Activated CD8-positive, alpha-beta memory T cell treated with anti-CD3 and anti-CD28 coated beads for 1 hour (primary cell): ENCODE data around the gene MSLN.
A peak's percentile ranks its signal among the peaks of the same experiment; 100 is the strongest.
"Not testable (repeated sequence)": the region's sequence is repeated elsewhere in the genome, so short reads cannot be mapped to it uniquely, and the experiment has no call there.

Source experiments
- DNase-seq, 2 donors: peaks; one replicate each; pipeline ENCODE4 v3.0.0-alpha.2; 2020; ENCODE audit warnings: low read depth in 1 of 2; ENCODE audit errors: extremely low read depth in 1 of 2

Gene MSLN

GRCh38 chr16:734208-734980 lies 26.1 kb upstream of the MSLN start:
- no peak for DNase-seq

- no peak for DNase-seq
Measured at GRCh38 chr16:734981-735881, 25.3 kb upstream of the MSLN start.

- no peak for DNase-seq
Measured at GRCh38 chr16:735982-736453, 24.5 kb upstream of the MSLN start.

GRCh38 chr16:736936-737481 lies 23.5 kb upstream of the MSLN start:
- DNase-seq = no peak

GRCh38 chr16:739560-740458 lies 20.7 kb upstream of the MSLN start:
- no peak for DNase-seq

- DNase-seq = no peak
Measured at GRCh38 chr16:740459-740763, 20.1 kb upstream of the MSLN start.

GRCh38 chr16:740764-741505 lies 19.6 kb upstream of the MSLN start, which contains the start of gene CIAO3:
CIAO3 (minus strand) TSS chr16:740997; CDS start chr16:740985, 12 bp downstream.
- DNase-seq = peak; percentile 79 to 91

- no peak for DNase-seq
Measured at GRCh38 chr16:741986-742629, 18.4 kb upstream of the MSLN start.

GRCh38 chr16:742894-743293 lies 17.6 kb upstream of the MSLN start:
- DNase-seq = not testable (repeated sequence)

- no peak for DNase-seq
Measured at GRCh38 chr16:743794-744500, 16.6 kb upstream of the MSLN start.

- DNase-seq = no peak
Measured at GRCh38 chr16:745739-746138, 14.8 kb upstream of the MSLN start.

- no peak for DNase-seq
Measured at GRCh38 chr16:746637-747036, 13.9 kb upstream of the MSLN start.

- no peak for DNase-seq
Measured at GRCh38 chr16:747978-748746, 12.4 kb upstream of the MSLN start.

GRCh38 chr16:749010-749409 lies 11.5 kb upstream of the MSLN start:
- DNase-seq = no peak

- no peak for DNase-seq
Measured at GRCh38 chr16:750485-750884, 10.0 kb upstream of the MSLN start.

- DNase-seq = no peak
Measured at GRCh38 chr16:751152-752006, 9.2 kb upstream of the MSLN start.

- DNase-seq = no peak
Measured at GRCh38 chr16:752007-752312, 8.6 kb upstream of the MSLN start.
